GM19452 (cell line): ENCODE measurements around the gene USP48.

Source experiments
- ATAC-seq: cut with Tn5 transposase; IDR thresholded peaks from one replicate; pipeline ENCODE4 v1.9.1; 2021; ENCODE audit not compliant: unreplicated experiment

The USP48 gene

GRCh38 chr1:21657456-21658190, 125.3 kb downstream of the USP48 start:
- no peak for ATAC-seq

- ATAC-seq = no peak
Observed at GRCh38 chr1:21655748-21656147, 127.2 kb downstream of the USP48 start.

GRCh38 chr1:21655259-21655658, 127.7 kb downstream of the USP48 start:
- no peak for ATAC-seq

- ATAC-seq = no peak
Observed at GRCh38 chr1:21654209-21654608, 128.7 kb downstream of the USP48 start.

- no peak for ATAC-seq
Observed at GRCh38 chr1:21653744-21654100, 129.2 kb downstream of the USP48 start.

GRCh38 chr1:21652937-21653743, 129.8 kb downstream of the USP48 start:
- no peak for ATAC-seq

GRCh38 chr1:21652101-21652936, 130.6 kb downstream of the USP48 start:
- ATAC-seq = no peak

GRCh38 chr1:21651214-21652042, 131.5 kb downstream of the USP48 start:
- ATAC-seq = no peak

- ATAC-seq = no peak
Observed at GRCh38 chr1:21650400-21650799, 132.5 kb downstream of the USP48 start.

GRCh38 chr1:21649315-21649714, 133.6 kb downstream of the USP48 start:
- ATAC-seq = no peak

GRCh38 chr1:21648791-21649190, 134.2 kb downstream of the USP48 start:
- ATAC-seq = no peak

GRCh38 chr1:21648352-21648730, 134.6 kb downstream of the USP48 start:
- no peak for ATAC-seq

- ATAC-seq = no peak
Observed at GRCh38 chr1:21647431-21648351, 135.3 kb downstream of the USP48 start.

GRCh38 chr1:21645550-21645949, 137.4 kb downstream of the USP48 start:
- ATAC-seq = no peak

- no peak for ATAC-seq
Observed at GRCh38 chr1:21644906-21645305, 138.0 kb downstream of the USP48 start.

- ATAC-seq = no peak
Observed at GRCh38 chr1:21644348-21644747, 138.6 kb downstream of the USP48 start.

- no peak for ATAC-seq
Observed at GRCh38 chr1:21643624-21644023, 139.3 kb downstream of the USP48 start.

- no peak for ATAC-seq
Observed at GRCh38 chr1:21641967-21642739, 140.8 kb downstream of the USP48 start.

- no peak for ATAC-seq
Observed at GRCh38 chr1:21641537-21641936, 141.4 kb downstream of the USP48 start.
